ENCODE measurements around the gene CELF2.

The CELF2 gene

DNA sequence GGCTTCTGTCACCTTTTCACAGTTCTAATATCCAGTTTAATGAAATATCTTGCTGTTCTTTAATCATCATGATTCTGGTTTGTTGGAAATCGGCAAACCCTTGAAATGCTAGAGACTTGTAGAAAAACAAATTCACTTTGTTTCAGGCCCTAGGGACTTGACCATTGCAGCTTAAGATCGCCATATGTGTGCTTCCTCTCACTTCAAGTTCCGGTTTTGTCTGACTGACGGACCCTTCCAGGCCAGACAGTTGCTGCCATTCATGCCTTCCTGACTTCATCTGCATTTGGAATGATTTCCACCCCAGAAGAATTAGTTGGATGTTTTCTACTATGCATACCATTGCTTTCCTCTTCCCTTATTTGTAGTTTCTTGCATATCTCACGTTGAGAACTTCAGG lies 125.6 kb downstream of the CELF2 start:
- H3K4me3 ChIP-seq (ENCODE audit: low read length), result no peak overlapping the region
- DNase-seq (ENCODE audit: low read depth, low spot score), result no peak

- peak overlapping the region; percentile 11 for H3K4me3 ChIP-seq (ENCODE audit: low read length)
These were observed 127.2 kb downstream of the CELF2 start for GRCh38 chr10:11144626-11145494.

GRCh38 chr10:11145495-11145855 lies 127.8 kb downstream of the CELF2 start:
- peak; percentile 92 for DNase-seq (ENCODE audit: low read depth, low spot score)
- H3K4me3 ChIP-seq (ENCODE audit: low read length), result peak overlapping the region; percentile 11

More at GRCh38 chr10:11144626-11145494, 127.2 kb downstream of the CELF2 start:
- DNase-seq (ENCODE audit: low read depth, low spot score), result no peak

DNA sequence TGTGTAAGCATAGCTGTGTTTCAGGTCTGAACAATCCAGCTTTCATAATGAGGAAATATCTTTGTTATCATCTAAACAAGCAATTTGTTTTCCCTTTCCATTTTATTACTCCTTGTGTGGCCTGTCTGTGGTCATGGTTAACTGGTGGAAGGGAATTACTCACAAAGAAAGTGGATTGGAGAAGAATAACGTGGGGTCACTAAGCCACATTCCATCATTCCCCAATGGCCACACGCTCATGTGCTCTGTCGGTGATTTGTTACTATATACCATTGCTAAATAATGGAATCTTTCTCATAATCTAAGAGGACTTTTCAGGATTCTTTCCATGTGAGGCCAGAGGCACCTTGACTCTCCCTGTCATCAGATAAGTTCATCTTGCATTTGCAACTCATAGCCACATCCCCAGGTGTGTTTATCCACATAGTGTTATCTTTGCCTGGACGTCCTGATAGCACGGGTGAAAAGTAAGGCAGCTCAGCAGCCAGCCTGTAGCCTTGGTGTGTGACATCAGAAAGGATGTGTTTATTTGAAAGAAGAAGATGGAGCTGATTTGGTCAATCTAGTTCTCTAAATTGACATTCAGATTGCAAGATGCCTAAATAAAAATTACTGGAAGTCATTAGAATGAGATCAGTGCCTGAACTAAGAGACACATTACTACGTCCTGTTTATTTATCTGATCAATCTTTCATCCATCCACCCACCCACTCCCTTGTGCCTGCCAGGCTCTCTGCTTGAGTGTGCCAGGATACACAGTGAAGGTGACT lies 128.9 kb downstream of the CELF2 start:
- no peak for DNase-seq (ENCODE audit: low read depth, low spot score)

GRCh38 chr10:11147722-11148121 lies 130.1 kb downstream of the CELF2 start:
- peak; percentile 80 for DNase-seq (ENCODE audit: low read depth, low spot score)

More for the DNA sequence above, 128.9 kb downstream of the CELF2 start:
- H3K4me3 ChIP-seq (ENCODE audit: low read length), result no peak overlapping the region; the same call in 1 of the 2 replicates

GRCh38 chr10:11148142-11149028 lies 130.7 kb downstream of the CELF2 start:
- peak overlapping the region; percentile 15 for H3K4me3 ChIP-seq (ENCODE audit: low read length)

More at GRCh38 chr10:11147722-11148121, 130.1 kb downstream of the CELF2 start:
- peak overlapping the region; percentile 15 for H3K4me3 ChIP-seq (ENCODE audit: low read length)

DNA sequence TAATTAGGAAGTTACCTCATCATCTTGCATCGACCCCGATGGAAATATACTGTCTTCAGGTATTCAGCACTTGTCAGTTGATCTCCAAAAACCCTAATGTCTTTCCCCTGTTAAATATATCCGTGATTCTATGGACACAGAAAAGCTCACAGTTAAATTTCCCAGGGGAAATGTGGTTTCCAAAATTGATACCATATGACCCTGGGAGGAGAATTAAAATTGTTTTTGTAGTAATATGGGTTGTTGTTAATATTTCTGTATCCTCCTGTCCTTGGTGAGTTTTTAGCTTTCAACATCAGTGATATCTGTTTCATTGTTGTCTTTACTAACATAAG lies 132.1 kb downstream of the CELF2 start:
- no peak for DNase-seq (ENCODE audit: low read depth, low spot score)
- H3K4me3 ChIP-seq (ENCODE audit: low read length), result peak overlapping the region; percentile 33

More at GRCh38 chr10:11148142-11149028, 130.7 kb downstream of the CELF2 start:
- DNase-seq (ENCODE audit: low read depth, low spot score), result no peak

- peak overlapping the region; percentile 33 for H3K4me3 ChIP-seq (ENCODE audit: low read length)
- no peak for DNase-seq (ENCODE audit: low read depth, low spot score)
These were observed 132.6 kb downstream of the CELF2 start for GRCh38 chr10:11150231-11150731.

DNA sequence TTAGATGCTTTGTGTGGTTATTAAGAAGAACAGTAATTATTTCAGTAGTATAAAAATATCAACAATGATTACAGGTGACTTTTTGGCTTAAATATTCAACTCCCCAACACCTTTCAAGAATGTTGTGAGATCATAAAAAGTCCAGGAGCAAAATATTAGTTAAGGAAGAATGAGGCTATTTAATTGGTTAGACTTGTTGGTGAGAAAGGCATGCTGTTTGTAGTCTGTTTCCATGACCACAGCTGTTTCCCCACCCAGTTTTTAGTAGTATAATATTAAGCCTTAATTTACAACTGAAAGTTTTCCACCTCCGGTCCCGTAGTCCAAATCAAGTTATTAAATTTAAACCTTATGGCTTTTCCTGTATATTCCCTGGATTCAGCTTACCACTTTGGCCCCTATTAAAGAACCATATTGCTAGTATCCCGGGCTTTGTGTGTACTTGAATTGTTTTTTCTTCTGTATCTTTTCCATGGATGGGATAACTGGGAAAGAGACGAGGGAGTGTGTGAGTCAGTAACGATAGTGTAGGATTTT lies 133.3 kb downstream of the CELF2 start:
- no peak for DNase-seq (ENCODE audit: low read depth, low spot score)
- H3K4me3 ChIP-seq (ENCODE audit: low read length), result peak overlapping the region; percentile 33

- no peak overlapping the region for H3K4me3 ChIP-seq (ENCODE audit: low read length)
These were observed 135.1 kb downstream of the CELF2 start for GRCh38 chr10:11152801-11153200.

GRCh38 chr10:11153245-11153644 lies 135.6 kb downstream of the CELF2 start:
- no peak for DNase-seq (ENCODE audit: low read depth, low spot score)
- no peak overlapping the region for H3K4me3 ChIP-seq (ENCODE audit: low read length)

More at GRCh38 chr10:11152801-11153200, 135.1 kb downstream of the CELF2 start:
- no peak for DNase-seq (ENCODE audit: low read depth, low spot score)

DNA sequence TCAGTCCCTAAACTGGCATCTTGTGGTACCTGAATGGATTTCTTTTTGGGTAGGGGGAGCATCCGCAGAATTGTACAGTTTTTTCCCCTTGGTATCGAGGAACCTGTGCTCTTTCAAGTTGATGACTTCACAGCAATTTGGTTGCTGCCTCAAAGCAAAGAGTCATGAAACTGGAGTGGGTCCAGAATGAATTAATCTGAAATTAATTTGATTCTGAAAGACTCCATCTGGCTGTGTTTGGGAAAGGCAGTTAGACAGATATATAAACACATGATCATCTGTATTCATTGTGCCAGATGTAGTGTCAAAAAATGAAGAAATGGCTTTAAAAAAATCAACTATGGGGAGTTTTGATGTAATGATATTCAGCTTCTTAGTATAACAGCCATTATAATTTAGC lies 136.1 kb downstream of the CELF2 start:
- H3K4me3 ChIP-seq (ENCODE audit: low read length), result no peak overlapping the region
- no peak for DNase-seq (ENCODE audit: low read depth, low spot score)

DNA sequence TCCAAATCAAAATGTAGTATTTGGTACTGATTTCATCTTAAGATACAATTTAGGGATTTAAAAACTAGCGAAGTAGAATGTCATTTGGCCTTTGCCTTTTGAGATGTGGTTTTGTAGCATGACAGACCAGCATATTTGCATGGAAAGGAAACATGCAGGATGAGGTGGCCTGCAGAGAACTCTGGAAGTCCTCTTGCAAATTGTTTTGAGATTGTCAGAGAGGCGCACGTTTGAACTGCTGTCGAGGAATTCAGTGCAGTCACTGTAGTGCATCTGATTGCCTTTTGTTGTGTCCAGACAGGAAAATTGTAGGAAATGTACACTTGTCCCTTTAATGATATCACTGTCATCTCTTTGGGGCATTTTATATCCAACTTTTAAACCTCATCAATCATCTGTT lies 136.7 kb downstream of the CELF2 start:
- no peak for DNase-seq (ENCODE audit: low read depth, low spot score)
- H3K4me3 ChIP-seq (ENCODE audit: low read length), result no peak overlapping the region

- no peak for DNase-seq (ENCODE audit: low read depth, low spot score)
These were observed 137.3 kb downstream of the CELF2 start for GRCh38 chr10:11154849-11155498.

DNA sequence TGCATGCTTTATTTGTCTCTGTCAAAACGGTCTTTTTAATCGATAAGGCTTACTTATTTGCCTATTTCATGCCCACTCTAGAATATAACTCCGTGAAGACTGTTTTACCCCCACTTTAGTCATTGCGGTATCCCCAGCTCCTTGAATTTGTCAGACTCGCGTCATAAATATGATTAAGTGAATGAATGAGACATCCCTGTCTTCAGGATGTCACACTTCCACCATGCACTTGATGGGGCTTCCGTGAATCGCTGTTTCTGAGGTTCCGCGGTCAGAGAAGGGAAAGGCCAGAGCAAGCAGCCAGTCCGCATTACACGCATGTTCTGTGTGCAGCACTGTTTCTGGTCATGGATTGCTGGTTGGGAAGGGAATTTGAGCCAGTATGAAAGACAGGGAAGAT lies 138.8 kb downstream of the CELF2 start:
- DNase-seq (ENCODE audit: low read depth, low spot score), result no peak

More at GRCh38 chr10:11154849-11155498, 137.3 kb downstream of the CELF2 start:
- no peak overlapping the region for H3K4me3 ChIP-seq (ENCODE audit: low read length)

DNA sequence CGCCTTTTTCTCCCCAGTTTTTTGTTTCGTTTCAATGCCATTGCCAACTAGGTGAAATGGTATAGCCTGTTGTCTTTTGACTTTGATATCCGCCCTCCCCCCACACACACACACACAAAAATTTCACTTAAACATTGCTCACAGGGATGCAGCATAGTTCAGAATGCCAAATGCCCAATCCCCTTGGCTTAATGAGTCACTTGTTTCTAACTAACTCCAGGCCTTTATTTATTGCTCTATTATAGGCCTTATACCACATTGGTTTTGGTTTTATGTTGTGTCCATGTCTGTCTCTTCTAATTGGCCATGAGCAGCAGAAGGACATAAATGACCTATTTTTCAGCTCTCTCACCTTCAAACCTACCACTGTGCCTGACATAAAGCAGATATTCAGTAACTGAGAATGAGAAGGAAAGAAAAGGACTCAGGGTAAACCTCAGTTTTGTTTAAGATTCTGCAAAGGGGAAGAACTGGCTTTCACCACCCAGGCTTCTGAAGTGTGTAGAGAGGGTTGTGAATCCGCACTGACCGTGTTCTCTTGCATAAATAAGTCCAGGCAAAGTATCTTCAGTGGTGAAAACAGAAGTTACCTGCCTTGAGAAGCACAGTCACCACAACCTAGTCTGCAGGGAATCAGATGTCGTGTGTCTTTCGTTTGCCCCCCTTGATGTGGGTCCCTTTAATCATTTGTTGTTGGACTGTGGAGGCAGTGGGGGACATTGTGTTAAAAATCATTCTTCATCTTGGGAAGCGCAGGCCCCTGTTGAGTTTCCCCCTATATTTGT lies 139.8 kb downstream of the CELF2 start:
- no peak for DNase-seq (ENCODE audit: low read depth, low spot score)

More for the DNA sequence above, 138.8 kb downstream of the CELF2 start:
- no peak overlapping the region for H3K4me3 ChIP-seq (ENCODE audit: low read length)

DNA sequence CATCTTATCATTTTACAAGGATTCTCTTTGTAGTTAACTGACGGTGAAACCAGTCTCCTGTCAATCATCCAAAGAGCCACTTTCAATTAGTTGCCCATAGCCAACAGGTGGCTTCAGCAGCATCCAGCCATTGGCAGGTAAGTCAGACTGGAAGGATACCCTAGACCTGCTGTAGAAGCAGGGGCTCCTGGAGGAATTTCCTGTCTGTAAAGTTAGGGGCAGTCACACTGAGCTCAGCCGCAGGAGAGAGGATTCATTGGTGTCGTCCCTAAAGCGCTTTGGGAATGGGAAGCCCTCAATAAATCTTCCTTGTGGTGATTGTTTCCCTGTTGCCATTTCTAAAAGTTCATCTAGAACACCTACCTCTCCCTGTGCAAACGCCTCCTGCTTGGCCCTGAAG lies 140.4 kb downstream of the CELF2 start:
- H3K4me3 ChIP-seq (ENCODE audit: low read length), result no peak overlapping the region
- no peak for DNase-seq (ENCODE audit: low read depth, low spot score)

More for the DNA sequence above, 139.8 kb downstream of the CELF2 start:
- H3K4me3 ChIP-seq (ENCODE audit: low read length), result no peak overlapping the region

All from Jurkat, Clone E6-1 (cell line).